GM19467 (cell line): ENCODE results near the gene TMPRSS3.
"Not testable (repeated sequence)": the region's sequence is repeated elsewhere in the genome, so short reads cannot be mapped to it uniquely, and the experiment has no call there.

Source experiments
- ATAC-seq: cut with Tn5 transposase; IDR thresholded peaks from one replicate; pipeline ENCODE4 v1.9.1; 2021; ENCODE audit warnings: mild to moderate bottlenecking, moderate library complexity; ENCODE audit not compliant: unreplicated experiment

TMPRSS3 gene

DNA sequence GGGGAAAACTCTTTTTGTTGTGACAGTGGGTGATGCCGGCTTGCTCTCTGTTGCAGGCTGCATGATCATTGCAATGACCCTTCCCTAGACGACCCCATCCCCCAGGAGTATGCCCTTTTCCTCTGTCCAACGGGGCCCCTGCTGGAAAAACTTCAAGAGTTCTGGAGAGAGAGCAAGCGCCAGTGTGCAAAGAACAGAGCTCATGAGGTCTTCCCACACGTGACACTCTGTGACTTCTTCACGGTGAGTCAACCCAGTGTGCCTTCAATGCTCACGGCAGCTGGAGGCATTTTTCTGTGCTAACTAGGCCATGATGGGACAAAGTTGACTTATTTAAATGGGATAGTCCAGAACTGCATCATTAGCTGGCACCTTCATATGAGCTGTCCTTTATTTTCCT, 13.5 kb upstream of the TMPRSS3 start:
- no peak for ATAC-seq

GRCh38 chr21:42408718-42409117, 12.9 kb upstream of the TMPRSS3 start:
- ATAC-seq, result not testable (repeated sequence)

- ATAC-seq, result no peak
Observed at GRCh38 chr21:42407476-42407875, 11.6 kb upstream of the TMPRSS3 start.

- ATAC-seq, result no peak
Observed at GRCh38 chr21:42406866-42407265, 11.0 kb upstream of the TMPRSS3 start.

DNA sequence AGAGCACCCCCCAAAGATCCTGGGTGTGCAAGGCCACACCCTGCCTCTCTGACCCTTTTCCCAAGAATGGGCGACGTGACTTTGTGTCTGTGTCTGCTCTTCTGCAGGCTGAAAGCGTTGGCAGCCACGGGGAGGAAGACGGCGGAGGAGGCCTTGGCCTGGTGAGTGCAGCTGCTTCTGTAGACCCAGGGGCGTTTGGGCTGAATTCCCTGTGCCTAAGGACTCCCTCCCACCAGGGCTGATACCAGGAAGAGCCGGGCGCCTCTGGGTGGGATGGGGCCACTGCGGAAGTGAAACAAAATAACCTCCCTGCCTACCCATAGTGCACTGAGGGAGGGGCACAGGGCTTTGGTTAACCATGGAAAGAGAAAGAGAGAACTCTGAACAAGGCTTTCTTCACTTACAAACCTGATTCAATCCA, 10.4 kb upstream of the TMPRSS3 start:
- ATAC-seq, result no peak

DNA sequence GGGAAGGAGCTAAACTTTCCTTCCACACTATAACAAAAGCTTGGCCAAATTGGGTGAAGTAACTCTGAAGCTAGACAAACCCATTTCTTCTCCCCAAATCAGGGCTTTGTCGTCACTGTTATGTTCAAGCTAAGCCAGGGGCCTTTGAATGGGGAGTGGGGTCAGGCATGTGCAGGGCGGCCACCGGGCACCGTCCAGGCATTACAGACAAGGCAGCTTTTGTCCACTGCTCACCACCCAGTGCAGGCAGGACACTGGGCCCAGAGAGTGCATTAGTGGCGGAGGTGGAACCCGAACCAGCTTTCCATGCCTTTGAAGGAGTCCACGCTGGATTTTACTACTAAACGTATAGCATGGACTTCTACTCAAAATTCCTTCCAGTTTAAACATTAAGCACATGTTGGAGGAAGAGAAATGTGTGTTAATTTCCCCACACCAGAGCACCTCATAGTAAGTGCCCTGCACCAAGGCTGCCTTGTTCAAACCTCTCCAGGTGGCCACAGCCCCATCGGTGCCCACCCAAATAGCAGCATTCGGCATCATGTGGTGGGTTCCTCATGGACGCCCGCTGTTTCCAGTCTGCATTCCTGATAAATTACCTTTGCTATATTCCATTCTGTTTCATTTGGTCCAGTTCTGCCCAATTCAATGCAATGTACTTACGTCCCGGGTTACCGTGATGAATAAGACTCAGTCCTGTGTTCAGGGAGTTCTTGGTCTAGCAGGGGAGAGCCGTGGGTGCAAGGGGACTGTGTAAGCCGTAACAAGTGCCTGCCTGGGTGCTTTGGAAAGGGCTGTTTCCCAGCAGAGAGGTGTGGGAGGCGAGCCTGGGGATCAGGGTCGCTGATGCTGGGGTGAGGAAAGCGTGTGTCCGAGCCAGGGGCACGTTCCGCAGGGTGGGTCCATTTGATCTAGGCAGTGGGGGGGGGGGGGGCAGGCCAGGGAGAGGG, 9.5 kb upstream of the TMPRSS3 start:
- no peak for ATAC-seq

GRCh38 chr21:42404539-42404938, 8.7 kb upstream of the TMPRSS3 start:
- ATAC-seq, result no peak

GRCh38 chr21:42403611-42404231, 7.9 kb upstream of the TMPRSS3 start, which contains the start of gene UBASH3A:
Gene UBASH3A (plus strand): TSS chr21:42403902. CDS start chr21:42403946, 44 bp downstream.
- ATAC-seq, result no peak

DNA sequence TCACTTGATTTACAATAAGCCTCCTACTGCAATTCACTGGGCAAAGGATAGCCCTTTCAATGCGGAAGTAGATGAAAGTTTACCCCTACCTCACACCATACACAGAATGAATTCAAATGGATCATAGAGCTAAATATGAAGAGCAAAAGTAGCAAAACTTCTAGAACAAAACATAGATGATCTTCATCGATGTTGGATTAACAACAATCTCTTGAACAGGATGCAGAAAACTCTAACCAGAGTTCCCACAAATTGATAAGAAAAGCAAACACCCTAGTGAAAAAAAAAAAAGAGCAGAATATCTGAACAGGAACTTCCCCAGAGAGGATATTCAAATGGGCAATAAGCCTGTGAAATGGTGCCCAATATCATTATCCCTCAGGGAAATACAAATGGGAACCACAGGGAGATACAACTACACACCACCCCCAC, 6.0 kb upstream of the TMPRSS3 start:
- ATAC-seq, result no peak

GRCh38 chr21:42401154-42401553, 5.3 kb upstream of the TMPRSS3 start:
- no peak for ATAC-seq

DNA sequence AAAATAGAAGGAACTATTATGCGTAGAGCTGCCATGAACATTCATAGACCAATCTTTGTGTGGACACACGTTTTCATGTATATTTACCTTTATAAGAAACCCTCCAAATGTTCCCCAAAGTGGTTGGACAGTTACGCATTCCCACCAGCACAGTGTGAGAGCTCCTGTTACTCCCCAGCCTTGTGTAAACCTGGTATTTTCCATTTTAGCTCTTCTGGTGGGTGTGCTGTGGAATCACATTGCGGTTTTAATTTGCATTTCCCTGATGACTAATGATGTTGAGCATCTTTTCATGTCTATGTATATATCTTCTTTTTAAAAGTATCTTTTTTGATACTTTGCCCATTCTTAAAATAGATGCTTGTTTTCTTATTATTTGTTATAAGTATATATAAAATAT, 4.7 kb upstream of the TMPRSS3 start:
- no peak for ATAC-seq

GRCh38 chr21:42398436-42399028, 2.7 kb upstream of the TMPRSS3 start:
- no peak for ATAC-seq

- no peak for ATAC-seq
Observed at GRCh38 chr21:42397746-42398394, 2.0 kb upstream of the TMPRSS3 start.

GRCh38 chr21:42396799-42397745, 1.2 kb upstream of the TMPRSS3 start:
- ATAC-seq, result no peak

DNA sequence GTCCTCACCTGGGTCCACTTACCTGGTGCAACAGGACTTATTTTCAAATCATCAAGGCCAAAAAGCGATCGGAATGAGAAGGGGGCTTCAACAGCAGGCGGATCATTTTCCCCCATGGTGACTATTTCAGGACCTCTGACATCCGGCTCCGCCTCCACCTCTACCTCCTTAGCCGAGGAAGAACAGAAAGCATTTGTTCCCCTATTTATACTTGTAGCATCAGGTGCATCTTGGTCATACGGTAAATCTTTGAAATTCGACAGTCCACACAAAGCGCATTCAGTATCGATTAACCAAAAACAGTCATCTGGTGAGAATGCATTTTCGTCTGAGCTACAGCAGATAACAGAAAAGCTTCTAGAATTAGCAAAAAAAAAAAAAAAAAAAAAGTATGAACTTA, 550 bp downstream of the TMPRSS3 start:
- ATAC-seq, result no peak

GRCh38 chr21:42393443-42393950, 2.4 kb downstream of the TMPRSS3 start:
- no peak for ATAC-seq

GRCh38 chr21:42392731-42393442, 3.0 kb downstream of the TMPRSS3 start:
- ATAC-seq, result no peak

GRCh38 chr21:42391297-42391696, 4.6 kb downstream of the TMPRSS3 start:
- no peak for ATAC-seq

DNA sequence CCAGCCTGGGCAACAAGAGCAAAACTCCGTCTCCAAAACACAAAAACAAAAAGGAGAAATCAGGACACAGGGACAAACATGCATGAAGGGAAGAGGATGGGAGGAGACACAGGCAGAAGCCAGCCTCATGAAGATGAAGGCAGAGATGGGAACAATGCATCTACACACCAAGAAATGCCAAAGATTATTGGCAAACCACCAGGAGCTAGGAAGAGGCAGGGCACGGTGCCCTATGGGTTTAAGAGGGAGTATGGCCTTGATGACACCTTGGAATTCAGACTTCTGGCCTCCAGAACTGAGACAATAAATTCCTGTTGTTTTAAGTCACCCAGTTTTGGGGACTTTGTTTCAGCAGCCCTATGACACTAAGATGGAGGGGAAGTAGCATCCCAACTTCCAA, 5.2 kb downstream of the TMPRSS3 start:
- ATAC-seq, result no peak
